ENCODE results near the gene NFATC2. TPM values are rescaled to one million over a fixed set of nuclear protein-coding genes. Genes with fewer than 3 reads are reported as not detected.

NFATC2 gene
- total RNA-seq, 6 experiments from 2014 or later, result 3.9 to 7.1 (median 4.7) TPM

DNA sequence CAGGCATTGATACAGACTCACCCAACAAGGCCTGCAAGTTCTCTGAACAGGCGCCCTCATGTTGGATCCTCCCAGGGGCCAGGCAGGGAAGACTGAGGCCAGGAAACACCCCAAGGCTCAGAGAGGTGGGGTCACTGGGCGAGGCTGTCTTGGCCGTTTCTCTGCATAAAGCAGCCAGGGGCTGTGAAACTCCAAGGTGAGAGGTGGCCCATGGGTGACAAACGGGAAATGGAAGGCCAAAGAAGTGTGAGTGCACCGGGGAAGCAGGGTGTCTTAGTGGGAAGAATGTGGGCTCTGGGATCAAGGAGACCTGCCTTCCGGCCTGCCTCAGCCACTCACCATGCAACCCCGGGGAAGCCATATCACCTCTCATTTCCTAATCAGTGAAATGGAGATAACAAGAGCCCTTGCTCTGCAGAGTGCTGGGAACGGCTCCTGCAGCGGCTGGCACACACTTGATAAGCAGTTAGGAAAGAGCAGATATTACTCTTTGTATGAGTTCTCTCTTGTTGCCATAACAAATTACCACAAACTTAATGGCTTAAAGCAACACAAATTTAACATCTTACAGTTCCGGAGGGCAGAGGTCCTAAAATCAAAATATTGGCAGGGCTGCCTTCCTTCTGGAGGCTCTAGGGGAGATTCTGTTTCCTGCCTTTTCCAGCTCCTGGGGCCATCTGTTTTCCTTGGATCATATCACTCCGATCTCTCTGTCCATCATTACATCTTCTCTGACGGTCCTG, 168.6 kb downstream of the NFATC2 start:
- ATAC-seq, result peak in 3 of 4 donors; percentile 10 to 52 (median 33)
- Histone ChIP-seq H3K36me3 (no peaks in the 10 kb centered on the region), H3K27me3 (no peaks in the 10 kb centered on the region), H3K9me3 (no peaks in the 10 kb centered on the region), H3K4me1 (no peaks in the 10 kb centered on the region), H3K27ac (no peak overlapping the region), H3K4me3 (no peak overlapping the region)
- 50% methylated on average over 4 of the region's 12 CpGs for WGBS (ENCODE audit: insufficient coverage, low coverage, low lambda C conversion rate, missing lambda C conversion rate)
- TF ChIP-seq POLR2A (IDR thresholded peaks at IDR 0.05) (no peak), CTCF (IDR thresholded peaks at IDR 0.05) (no peak)
- intact Hi-C loops (cut with DNase I), result loop anchor here in 1 of 2 donors (5.0 kb wide), 1 partner anchor 223 kb away; no protein-coding TSS in a partner anchor
- DNase-seq, result no peak

GRCh38 chr20:51372966-51373365, 169.6 kb downstream of the NFATC2 start:
- WGBS (ENCODE audit: insufficient coverage, low coverage, low lambda C conversion rate, missing lambda C conversion rate), result 53% methylated on average over 3 of the region's 7 CpGs
- DNase-seq (no peak), ATAC-seq (no peak)
- H3K4me1 ChIP-seq, result no peaks in the 10 kb centered on the region
- H3K4me3 ChIP-seq, result no peak overlapping the region
- H3K27ac ChIP-seq, result no peak overlapping the region
- H3K9me3 ChIP-seq, result no peaks in the 10 kb centered on the region
- intact Hi-C loops (cut with DNase I), result loop anchor here in 1 of 2 donors (5.0 kb wide), 1 partner anchor 224 kb away; no protein-coding TSS in a partner anchor
- no peaks in the 10 kb centered on the region for H3K36me3 ChIP-seq
- TF ChIP-seq POLR2A (IDR thresholded peaks at IDR 0.05), result no peak
- TF ChIP-seq CTCF (IDR thresholded peaks at IDR 0.05), result no peak
- no peaks in the 10 kb centered on the region for H3K27me3 ChIP-seq

- Histone ChIP-seq H3K27me3 (no peaks in the 10 kb centered on the region), H3K9me3 (no peaks in the 10 kb centered on the region), H3K4me1 (no peaks in the 10 kb centered on the region), H3K27ac (no peak overlapping the region), H3K36me3 (no peaks in the 10 kb centered on the region), H3K4me3 (no peak overlapping the region)
- ATAC-seq (peak; percentile 94 to 98 (median 96)), DNase-seq (peak; percentile 61 to 71 (median 66))
- intact Hi-C loops (cut with DNase I), result loop anchor here in 1 of 2 donors (5.0 kb wide), 1 partner anchor 225 kb away; no protein-coding TSS in a partner anchor
- 35% methylated on average over 8 of the region's 13 CpGs for WGBS (ENCODE audit: insufficient coverage, low coverage, low lambda C conversion rate, missing lambda C conversion rate)
- peak; percentile 81 to 86 (median 82) for TF ChIP-seq CTCF (IDR thresholded peaks at IDR 0.05)
- TF ChIP-seq POLR2A (IDR thresholded peaks at IDR 0.05), result no peak
Observed at GRCh38 chr20:51372176-51372803, 170.2 kb downstream of the NFATC2 start.

DNA sequence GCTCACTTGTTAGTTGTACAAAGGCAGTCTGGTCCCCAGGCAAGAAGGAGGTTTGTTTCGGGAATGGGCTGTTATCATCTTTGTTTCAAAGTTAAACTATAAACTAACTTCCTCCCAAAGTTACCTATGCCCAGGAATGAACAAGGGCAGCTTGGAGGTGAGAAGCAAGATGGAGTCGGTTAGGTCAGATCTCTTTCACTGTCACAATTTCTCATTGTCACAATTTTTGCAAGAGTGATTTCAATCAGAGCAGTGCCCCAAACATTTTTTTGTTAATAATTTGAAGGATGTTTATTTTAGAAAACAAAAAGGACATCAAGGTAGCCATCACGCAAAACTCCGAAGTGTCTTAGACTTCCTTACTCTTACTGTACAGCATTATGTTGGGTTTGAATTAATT, 170.8 kb downstream of the NFATC2 start:
- Histone ChIP-seq H3K4me1 (no peaks in the 10 kb centered on the region), H3K36me3 (no peaks in the 10 kb centered on the region), H3K9me3 (no peaks in the 10 kb centered on the region), H3K27me3 (no peaks in the 10 kb centered on the region), H3K4me3 (no peak overlapping the region), H3K27ac (no peak overlapping the region)
- DNase-seq (no peak), ATAC-seq (no peak)
- intact Hi-C loops (cut with DNase I), result loop anchor here in 1 of 2 donors (5.0 kb wide), 1 partner anchor 226 kb away; no protein-coding TSS in a partner anchor
- TF ChIP-seq CTCF (IDR thresholded peaks at IDR 0.05) (no peak), POLR2A (IDR thresholded peaks at IDR 0.05) (no peak)
- 76% methylated on average over 4 of the region's 4 CpGs for WGBS (ENCODE audit: insufficient coverage, low coverage, low lambda C conversion rate, missing lambda C conversion rate)
